Lower leg skin (tissue), 4 donors: ENCODE data around the gene MTA1. TPM values are rescaled to one million over a fixed set of nuclear protein-coding genes. Genes with fewer than 3 reads are reported as not detected.

Experiments
- DNase-seq, 2 donors: peaks; one replicate each; pipeline ENCODE4 v3.0.0-alpha.2; 2019; ENCODE audit warnings: low spot score in 2 of 2
- H3K4me3 ChIP-seq: fragments of 200-600 bp; sonication (generic); 2 replicates; pipeline ENCODE4 v1.5.1; 2017; ENCODE audit warnings: mild to moderate bottlenecking, low read depth; ENCODE audit not compliant: poor library complexity, severe bottlenecking
- CTCF ChIP-seq, 3 donors: fragments of 450-650 bp; IDR thresholded peaks; one replicate each; pipeline ENCODE4 v1.5.1; 2016; ENCODE audit warnings: antibody characterized with exemption in 3 of 3, mild to moderate bottlenecking in 3 of 3, moderate library complexity in 2 of 3
- POLR2A ChIP-seq, 2 donors: fragments of 450-650 bp; IDR thresholded peaks; one replicate each; pipeline ENCODE4 v1.6.1; 2016 to 2017; ENCODE audit warnings: antibody characterized with exemption in 2 of 2, mild to moderate bottlenecking in 1 of 2, moderate library complexity in 1 of 2
- WGBS, 2 donors: methylation state at CpG; one replicate each; pipeline ENCODE4 v1.1.5; 2018; 5-methylcytosine and 5-hydroxymethylcytosine counted together
- intact Hi-C: fragments of 100-400 bp; cut with DNase I; formaldehyde crosslinking; loops from one replicate; pipeline ENCODE4 v1.15.0; 2023; ENCODE audit warnings: low total_unique reads
- total RNA-seq, 4 donors: library from RNA; depleted of rRNA; stranded (reverse); fragments of >200 nt; gene quantifications; one replicate each; pipeline ENCODE4 v1.1.0, GENCODE V29; 2016

Gene MTA1
- total RNA-seq, 4 donors from 2014 or later: 39.3 to 56.7 (median 46.4) TPM

- no peak for DNase-seq
- intact Hi-C loops: no loop called here
- WGBS, 2 donors: 95 to 96% methylated on average over 9 of the region's 9 CpGs
These were observed 8.4 kb downstream of the MTA1 start for GRCh38 chr14:105427936-105428485.

GRCh38 chr14:105430042-105430441, 10.4 kb downstream of the MTA1 start:
- WGBS, 2 donors: 90 to 95% methylated on average over 6 of the region's 6 CpGs
- no peak for DNase-seq
- no peak overlapping the region for H3K4me3 ChIP-seq
- intact Hi-C loops: no loop called here
- TF ChIP-seq POLR2A (IDR thresholded peaks at IDR 0.05) (no peak), CTCF (IDR thresholded peaks at IDR 0.05) (no peak)

More at GRCh38 chr14:105427936-105428485, 8.4 kb downstream of the MTA1 start:
- H3K4me3 ChIP-seq: no peak overlapping the region
- TF ChIP-seq CTCF (IDR thresholded peaks at IDR 0.05) (no peak), POLR2A (IDR thresholded peaks at IDR 0.05) (no peak)

- TF ChIP-seq POLR2A (IDR thresholded peaks at IDR 0.05) (no peak), CTCF (IDR thresholded peaks at IDR 0.05) (no peak)
- no peak overlapping the region for H3K4me3 ChIP-seq
- intact Hi-C loops: no loop called here
- no peak for DNase-seq
- WGBS, 2 donors: 41 to 44% methylated on average over 9 of the region's 9 CpGs
These were observed 10.9 kb downstream of the MTA1 start for GRCh38 chr14:105430565-105430964.

GRCh38 chr14:105431256-105431655, 11.6 kb downstream of the MTA1 start:
- no peak for DNase-seq
- WGBS, 2 donors: 94 to 100% methylated on average over 1 of the region's 1 CpG
- intact Hi-C loops: no loop called here
- no peak overlapping the region for H3K4me3 ChIP-seq
- TF ChIP-seq POLR2A (IDR thresholded peaks at IDR 0.05) (no peak), CTCF (IDR thresholded peaks at IDR 0.05) (no peak)

GRCh38 chr14:105432657-105433056, 13.0 kb downstream of the MTA1 start:
- no peak overlapping the region for H3K4me3 ChIP-seq
- DNase-seq: no peak
- WGBS, 2 donors: 85 to 89% methylated on average over 12 of the region's 12 CpGs
- intact Hi-C loops: no loop called here
- TF ChIP-seq POLR2A (IDR thresholded peaks at IDR 0.05): no peak

GRCh38 chr14:105433161-105433605, 13.6 kb downstream of the MTA1 start:
- H3K4me3 ChIP-seq: no peak overlapping the region
- TF ChIP-seq POLR2A (IDR thresholded peaks at IDR 0.05) (no peak), CTCF (IDR thresholded peaks at IDR 0.05) (no peak)
- intact Hi-C loops: no loop called here
- WGBS, 2 donors: 78 to 81% methylated on average over 12 to 17 of the region's 17 CpGs
- DNase-seq: no peak
